Thoracic aorta (tissue), 2 donors: Measurements from ENCODE around the gene MAML1. TPM values are rescaled to one million over a fixed set of nuclear protein-coding genes. Genes with fewer than 3 reads are reported as not detected.

Source experiments
- ATAC-seq: fragments of 150-250 bp; one replicate; pipeline ENCODE4 v1.8.0; 2017; ENCODE audit warnings: low read depth; ENCODE audit not compliant: insufficient number of reproducible peaks, low FRiP score
- DNase-seq: peaks from one replicate; pipeline ENCODE4 v3.0.0-alpha.2; 2020; ENCODE audit warnings: low spot score
- H3K27ac ChIP-seq, 2 donors: fragments of 200-600 bp; sonication (generic); 1 replicate in 1 of 2; 2 replicates in 1 of 2; pipeline ENCODE4 v1.5.1; 2016; ENCODE audit warnings: mild to moderate bottlenecking in 2 of 2, moderate library complexity in 2 of 2
- H3K27me3 ChIP-seq: fragments of 200-600 bp; sonication (generic); replicated peaks from 2 replicates; pipeline ENCODE4 v1.6.0; 2016; ENCODE audit warnings: mild to moderate bottlenecking; ENCODE audit not compliant: insufficient read depth
- H3K36me3 ChIP-seq: fragments of 200-600 bp; sonication (generic); one replicate; pipeline ENCODE4 v1.5.1; 2016
- H3K4me1 ChIP-seq, 2 donors: fragments of 200-600 bp; sonication (generic); 1 replicate in 1 of 2; 2 replicates in 1 of 2; pipeline versions ENCODE4 v1.5.1 to v1.6.0; 2016; ENCODE audit warnings: low read depth in 2 of 2, mild to moderate bottlenecking in 1 of 2; ENCODE audit not compliant: control insufficient read depth in 1 of 2
- H3K4me3 ChIP-seq: fragments of 200-600 bp; sonication (generic); 2 replicates; pipeline ENCODE4 v1.5.1; 2016; ENCODE audit warnings: mild to moderate bottlenecking
- H3K9me3 ChIP-seq: fragments of 200-600 bp; sonication (generic); 2 replicates; pipeline ENCODE4 v1.5.1; 2016
- total RNA-seq, 2 donors: library from RNA; depleted of rRNA; stranded (reverse); fragments of >200 nt; gene quantifications; one replicate each; pipeline versions ENCODE4 v1.1.0 to v1.2.3, GENCODE V29; 2016
- TF ChIP-seq, protein P1 (sequence below): fragments of 200-600 bp; sonication (generic); IDR thresholded peaks from one replicate; pipeline ENCODE4 v1.5.1; 2019; ENCODE audit warnings: antibody characterized with exemption

Gene MAML1
- total RNA-seq, 2 donors from 2014 or later, result 22.9 to 38.1 TPM

GRCh38 chr5:179825655-179826182 lies 93.1 kb downstream of the MAML1 start:
- TF ChIP-seq, protein P1, sequence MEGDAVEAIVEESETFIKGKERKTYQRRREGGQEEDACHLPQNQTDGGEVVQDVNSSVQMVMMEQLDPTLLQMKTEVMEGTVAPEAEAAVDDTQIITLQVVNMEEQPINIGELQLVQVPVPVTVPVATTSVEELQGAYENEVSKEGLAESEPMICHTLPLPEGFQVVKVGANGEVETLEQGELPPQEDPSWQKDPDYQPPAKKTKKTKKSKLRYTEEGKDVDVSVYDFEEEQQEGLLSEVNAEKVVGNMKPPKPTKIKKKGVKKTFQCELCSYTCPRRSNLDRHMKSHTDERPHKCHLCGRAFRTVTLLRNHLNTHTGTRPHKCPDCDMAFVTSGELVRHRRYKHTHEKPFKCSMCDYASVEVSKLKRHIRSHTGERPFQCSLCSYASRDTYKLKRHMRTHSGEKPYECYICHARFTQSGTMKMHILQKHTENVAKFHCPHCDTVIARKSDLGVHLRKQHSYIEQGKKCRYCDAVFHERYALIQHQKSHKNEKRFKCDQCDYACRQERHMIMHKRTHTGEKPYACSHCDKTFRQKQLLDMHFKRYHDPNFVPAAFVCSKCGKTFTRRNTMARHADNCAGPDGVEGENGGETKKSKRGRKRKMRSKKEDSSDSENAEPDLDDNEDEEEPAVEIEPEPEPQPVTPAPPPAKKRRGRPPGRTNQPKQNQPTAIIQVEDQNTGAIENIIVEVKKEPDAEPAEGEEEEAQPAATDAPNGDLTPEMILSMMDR, result no peak
- peaks cover 33 to 64% of the 10 kb centered on the region in 2 donors for H3K4me1 ChIP-seq
- ATAC-seq (no peak), DNase-seq (no peak)
- H3K36me3 ChIP-seq, result peaks cover 78% of the 10 kb centered on the region
- H3K9me3 ChIP-seq, result no peaks in the 10 kb centered on the region
- H3K27ac ChIP-seq, result no peak overlapping the region
- H3K27me3 ChIP-seq, result no peaks in the 10 kb centered on the region
- no peak overlapping the region for H3K4me3 ChIP-seq

Other genes with a start within 250 kb of the MAML1 start
- 10 to 100 TPM; 56.2 to 86.3 TPM for gene RUFY1, start 182.3 kb upstream of the MAML1 start, total RNA-seq
- 100 to 1,000 TPM; 442 to 785 TPM for gene HNRNPH1, start 109.2 kb upstream of the MAML1 start, total RNA-seq
- 1 to 10 TPM in 1 of 2 donors, not detected in 1; 1.4 TPM for gene CBY3, start 51.8 kb upstream of the MAML1 start, total RNA-seq
- 100 to 1,000 TPM; 240 to 371 TPM for gene CANX, start 33.9 kb upstream of the MAML1 start, total RNA-seq
- 1 to 10 TPM; 4.9 to 6.6 TPM for gene LTC4S, start 61.2 kb downstream of the MAML1 start, total RNA-seq
- 10 to 100 TPM; 66.5 to 87.7 TPM for gene MGAT4B, start 74.0 kb downstream of the MAML1 start, total RNA-seq
- 100 to 1,000 TPM; 375 to 469 TPM for gene SQSTM1, start 88.1 kb downstream of the MAML1 start, total RNA-seq
- 10 to 100 TPM; 46.2 to 54.2 TPM for gene MRNIP, start 126.0 kb downstream of the MAML1 start, total RNA-seq
- 100 to 1,000 TPM in 1 of 2 donors, 10 to 100 TPM in 1; 91.9 to 104 TPM for gene TBC1D9B, start 175.1 kb downstream of the MAML1 start, total RNA-seq